ENCODE results near the gene FKBP5.
"Not testable (repeated sequence)": the region's sequence is repeated elsewhere in the genome, so short reads cannot be mapped to it uniquely, and the experiment has no call there.

The FKBP5 gene

DNA sequence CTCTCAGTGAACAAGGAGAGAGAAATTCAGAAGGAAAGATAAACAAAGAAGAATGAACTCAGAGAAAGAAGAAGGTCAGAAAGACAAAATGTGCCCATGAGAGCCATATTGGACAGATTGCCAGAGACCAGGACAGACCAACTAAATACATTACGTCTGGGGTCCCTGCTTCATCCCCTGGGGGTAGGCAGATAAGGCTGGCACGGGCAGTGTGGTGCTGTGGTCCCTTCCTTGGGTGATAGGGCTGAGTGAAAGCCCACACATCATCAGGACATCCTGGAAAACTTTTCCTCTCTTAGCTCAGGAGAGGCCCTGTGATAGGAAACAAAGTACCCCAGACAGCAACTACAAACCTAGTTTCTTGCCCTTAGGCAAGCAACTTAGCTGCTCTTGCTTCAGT is 34.9 kb upstream of the FKBP5 start:
- DNase-seq (ENCODE audit: low read depth): no peak

GRCh38 chr6:35722121-35722761 is 33.5 kb upstream of the FKBP5 start:
- no peak for DNase-seq (ENCODE audit: low read depth)

GRCh38 chr6:35719830-35720733 is 31.4 kb upstream of the FKBP5 start:
- no peak for DNase-seq (ENCODE audit: low read depth)

DNA sequence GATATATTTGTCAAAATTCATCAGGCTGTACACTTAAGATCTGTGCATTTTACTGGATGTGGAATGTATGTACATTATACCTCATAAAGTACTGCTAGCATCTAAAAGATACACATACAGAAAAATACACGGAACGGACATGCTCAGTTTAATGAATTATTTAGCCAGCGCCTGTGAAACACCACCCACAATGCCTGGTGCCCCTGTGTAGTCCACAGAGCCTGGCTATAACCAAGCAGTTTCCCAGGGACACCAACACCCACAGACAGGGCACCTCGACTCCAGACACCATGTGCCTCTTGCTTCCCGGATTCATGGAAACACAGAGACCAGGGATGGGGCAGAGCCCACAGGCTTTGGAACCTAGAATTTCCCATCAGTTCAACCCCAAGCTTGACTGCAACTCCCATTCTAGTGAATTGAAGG is 30.7 kb upstream of the FKBP5 start:
- no peak for DNase-seq (ENCODE audit: low read depth)

DNA sequence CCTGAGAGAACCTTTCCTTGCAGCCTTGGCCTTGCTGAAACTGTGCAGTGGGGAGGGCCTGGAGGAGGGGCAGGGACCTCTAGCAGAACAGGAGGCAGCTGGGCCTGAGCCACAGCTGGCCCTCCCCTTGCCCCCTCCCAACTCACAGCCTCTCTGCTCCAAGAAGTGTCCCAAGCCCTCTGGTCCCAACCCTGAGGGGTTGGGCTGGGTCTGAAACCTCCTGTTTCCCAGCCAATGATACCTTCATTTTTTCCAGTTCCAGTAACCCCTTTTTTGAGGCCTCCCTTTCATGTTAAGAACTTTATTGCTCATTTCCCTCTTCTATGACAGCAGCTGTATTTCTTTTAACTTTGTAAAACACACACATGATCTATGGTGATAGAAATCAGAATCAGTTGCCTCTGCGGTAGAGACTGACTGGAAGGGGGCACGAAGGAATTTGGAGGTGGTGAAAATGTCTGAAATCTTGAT is 30.2 kb upstream of the FKBP5 start:
- no peak for DNase-seq (ENCODE audit: low read depth)

DNA sequence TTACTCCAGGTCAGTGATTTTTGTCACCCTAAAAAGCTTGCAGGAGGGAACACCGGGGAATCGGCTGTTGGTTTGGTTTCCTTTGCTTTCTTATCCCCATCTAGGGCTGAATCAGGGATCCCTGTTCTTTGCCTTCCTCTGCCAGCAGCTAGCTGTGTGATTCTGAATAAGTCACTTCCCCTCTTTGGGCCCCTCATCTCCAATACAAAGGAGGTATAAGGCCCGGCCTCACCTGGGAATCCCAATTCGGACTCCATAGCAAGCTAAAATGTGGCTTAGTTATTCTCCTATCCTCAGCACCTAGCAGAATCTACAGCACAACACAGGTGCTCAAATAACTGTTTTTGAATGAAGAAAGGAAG is 29.6 kb upstream of the FKBP5 start:
- no peak for DNase-seq (ENCODE audit: low read depth)

- no peak for DNase-seq (ENCODE audit: low read depth)
Observed at GRCh38 chr6:35717449-35718374, 29.0 kb upstream of the FKBP5 start.

- no peak for DNase-seq (ENCODE audit: low read depth)
Observed at GRCh38 chr6:35716798-35717197, 28.1 kb upstream of the FKBP5 start.

DNA sequence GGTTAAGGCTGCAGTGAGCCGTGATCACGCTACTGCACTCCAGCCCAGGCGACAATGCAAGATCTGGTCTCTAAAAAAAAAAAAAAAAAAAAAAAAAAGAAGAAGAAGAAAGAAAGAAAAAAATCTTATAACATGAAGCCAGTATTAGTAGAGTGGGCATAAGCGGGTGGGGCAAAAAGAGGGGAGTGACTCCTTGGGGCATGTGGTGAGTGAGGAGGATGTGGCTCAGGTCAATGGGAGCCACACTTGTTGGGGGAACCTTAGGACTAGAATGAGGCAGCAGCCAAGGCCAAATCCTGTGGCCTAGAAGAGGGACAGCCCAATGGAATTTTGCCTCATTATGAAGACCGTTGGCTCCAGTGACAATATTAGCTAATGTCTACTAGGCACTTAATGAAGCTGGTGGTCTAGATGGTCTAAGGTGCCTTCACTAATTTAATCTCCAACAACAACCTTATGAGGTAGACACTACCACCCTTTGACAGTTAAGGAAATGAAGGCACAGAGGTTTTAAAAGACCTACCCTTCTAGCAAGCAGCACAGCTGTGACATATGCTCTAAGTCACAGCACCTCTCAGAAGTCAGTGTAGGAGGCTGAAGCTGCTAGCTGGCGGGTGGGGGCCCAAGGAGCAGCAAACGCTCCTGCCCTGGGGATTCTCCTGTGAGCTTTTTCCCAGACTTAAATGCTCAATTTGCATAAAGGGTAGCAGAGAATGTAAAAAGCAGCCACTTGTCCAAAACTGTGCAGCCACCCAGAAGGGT is 24.5 kb upstream of the FKBP5 start:
- no peak for DNase-seq (ENCODE audit: low read depth)

DNA sequence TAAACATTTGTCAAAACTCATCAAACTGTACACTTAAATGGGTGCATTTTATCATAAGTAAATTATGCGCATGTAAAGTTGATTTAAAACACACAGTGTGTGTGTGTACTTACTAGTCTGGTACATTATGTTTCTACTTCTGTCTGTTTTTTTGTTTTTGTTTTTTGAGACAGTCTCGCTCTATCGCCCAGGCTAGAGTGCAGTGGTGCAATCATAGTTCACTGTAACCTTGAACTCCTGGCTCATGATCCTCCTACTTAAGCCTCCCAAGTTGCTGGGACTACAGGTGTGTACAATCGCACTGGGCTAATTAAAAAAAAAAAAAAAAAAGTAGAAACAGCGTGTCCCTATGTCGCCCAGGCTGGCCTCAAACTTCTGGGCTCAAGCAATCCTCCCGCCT is 23.0 kb upstream of the FKBP5 start:
- no peak for DNase-seq (ENCODE audit: low read depth)

- no peak for DNase-seq (ENCODE audit: low read depth)
Observed at GRCh38 chr6:35710241-35710847, 21.6 kb upstream of the FKBP5 start.

DNA sequence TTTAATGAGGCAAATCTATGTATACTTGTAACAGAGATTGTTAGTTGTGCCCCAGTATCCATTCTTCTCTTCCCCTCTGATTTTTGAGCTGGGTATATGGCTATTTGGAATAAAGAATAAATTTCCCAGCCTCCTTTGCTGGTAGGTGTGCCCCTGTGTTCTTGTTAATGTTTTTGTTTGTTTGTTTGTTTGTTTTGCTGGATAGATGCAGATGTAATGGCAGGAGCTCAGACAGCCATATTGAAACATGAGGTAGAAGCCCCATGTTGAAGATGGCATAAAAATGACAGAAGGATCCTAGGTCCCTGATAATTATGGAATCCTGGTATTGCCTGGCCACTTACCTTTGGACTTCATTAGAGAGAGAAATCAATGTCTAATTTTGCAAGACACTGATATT is 19.9 kb upstream of the FKBP5 start:
- no peak for DNase-seq (ENCODE audit: low read depth)

- no peak for DNase-seq (ENCODE audit: low read depth)
Observed at GRCh38 chr6:35707714-35708407, 19.1 kb upstream of the FKBP5 start.

GRCh38 chr6:35706468-35706867 is 17.8 kb upstream of the FKBP5 start:
- no peak for DNase-seq (ENCODE audit: low read depth)

- DNase-seq (ENCODE audit: low read depth): no peak
Observed at GRCh38 chr6:35703554-35703953, 14.8 kb upstream of the FKBP5 start.

DNA sequence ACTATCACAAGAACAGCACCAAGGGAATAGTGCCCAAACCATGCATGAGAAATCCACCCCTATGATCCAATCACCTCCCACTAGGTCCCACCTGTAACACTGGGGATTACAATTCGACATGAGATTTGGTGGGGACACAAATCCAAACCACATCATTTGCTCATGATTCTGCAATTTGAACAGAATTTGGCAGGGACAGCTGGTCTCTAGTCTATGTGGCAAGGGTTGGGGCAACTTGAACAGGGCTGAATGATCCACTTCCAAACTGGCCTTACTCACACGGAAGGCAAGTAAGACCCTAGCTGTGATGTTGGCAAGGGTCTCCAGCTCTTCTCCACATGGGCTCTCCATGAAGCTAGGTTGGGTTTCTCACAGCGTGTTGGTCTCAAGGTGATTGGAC is 10.1 kb upstream of the FKBP5 start:
- no peak for DNase-seq (ENCODE audit: low read depth)

GRCh38 chr6:35698430-35698829 is 9.7 kb upstream of the FKBP5 start:
- not testable (repeated sequence) for DNase-seq (ENCODE audit: low read depth)

DNA sequence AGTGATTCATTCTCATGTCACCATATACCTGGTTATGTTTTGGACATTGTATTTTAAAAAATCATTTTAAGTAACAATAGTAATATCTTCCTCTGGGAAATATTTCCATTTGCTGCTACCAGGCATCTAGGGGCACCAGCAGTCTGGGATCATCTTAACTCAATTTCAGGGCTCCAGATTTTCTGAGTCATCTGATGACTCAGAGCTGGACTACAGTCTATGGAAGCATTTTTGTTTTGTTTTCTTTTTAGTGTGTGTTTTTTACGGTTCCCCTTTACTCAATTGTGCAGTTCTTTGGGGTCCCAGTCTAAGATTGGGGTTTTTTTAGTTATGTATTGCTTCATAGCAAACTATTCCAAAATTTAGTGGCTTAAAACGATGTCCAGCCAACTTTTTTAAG is 5.7 kb upstream of the FKBP5 start:
- DNase-seq (ENCODE audit: low read depth): no peak

- no peak for DNase-seq (ENCODE audit: low read depth)
Observed at GRCh38 chr6:35691027-35691824, 2.5 kb upstream of the FKBP5 start.

DNA sequence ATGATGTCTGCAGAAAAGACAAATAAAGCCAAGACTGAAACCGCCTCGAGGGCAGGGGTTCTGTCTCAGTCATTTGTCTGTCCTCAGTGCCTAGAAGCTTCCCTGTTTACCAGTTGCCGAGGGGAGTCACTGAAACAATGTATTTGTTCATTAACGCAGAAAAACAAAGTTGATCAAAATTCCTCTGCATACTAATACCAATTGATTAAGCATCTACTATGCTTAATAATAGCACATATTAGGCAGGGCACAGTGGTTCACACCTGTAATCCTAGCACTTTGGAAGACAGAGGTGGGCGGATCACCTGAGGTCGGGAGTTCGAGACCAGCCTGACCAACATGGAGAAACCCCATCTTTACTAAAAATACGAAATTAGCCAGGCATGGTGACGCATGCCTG is 1.8 kb upstream of the FKBP5 start:
- no peak for DNase-seq (ENCODE audit: low read depth)
